SK-N-SH (cell line): ENCODE data around the gene GLS.

Experiments used
- EZH2phosphoT487 ChIP-seq: fragments of 200-600 bp; sonication (generic); IDR thresholded peaks from 2 replicates; pipeline ENCODE4 v1.6.1; 2017; ENCODE audit warnings: low read depth, mixed run types, mild to moderate bottlenecking, antibody characterized with exemption, moderate library complexity, borderline replicate concordance
- RFX5 ChIP-seq: IDR thresholded peaks from 2 replicates; pipeline ENCODE4 v1.6.1; 2012; ENCODE audit warnings: mild to moderate bottlenecking, improper control_type of control experiment, low read length

DNA sequence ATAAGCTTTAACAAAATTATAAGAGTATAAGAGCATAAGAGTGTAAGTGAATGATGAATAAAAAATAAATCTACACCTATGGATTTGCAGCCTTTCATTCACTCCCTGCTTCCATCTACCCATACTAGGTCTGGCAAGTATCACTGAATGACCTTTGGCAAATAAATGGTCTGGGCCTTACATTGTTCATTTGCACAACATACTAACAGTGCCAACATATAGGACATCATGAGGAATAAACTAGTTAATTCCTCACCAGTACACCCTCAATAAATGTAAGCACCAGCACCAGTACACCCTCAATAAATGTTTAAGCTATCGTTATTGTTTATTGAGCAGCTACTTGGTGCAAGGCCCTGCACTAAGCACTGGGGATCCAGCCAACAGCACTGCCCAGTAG lies 106.5 kb downstream of the GLS start:
- no peak for TF ChIP-seq RFX5
- no peak for TF ChIP-seq EZH2phosphoT487
